B cell (primary cell): ENCODE results near the gene ZNF98.

ENCODE experiments used
- CTCF ChIP-seq: fragments of 200-600 bp; IDR thresholded peaks from one replicate; pipeline ENCODE4 v1.8.0; 2022; ENCODE audit warnings: antibody characterized with exemption, mild to moderate bottlenecking
- EZH2 ChIP-seq: IDR thresholded peaks from 2 replicates; pipeline ENCODE4 v1.6.1; 2012; ENCODE audit warnings: borderline replicate concordance, low read depth, mild to moderate bottlenecking, moderate library complexity, low read length; ENCODE audit not compliant: insufficient read depth, poor library complexity, severe bottlenecking

- TF ChIP-seq CTCF (no peak), EZH2 (no peak)
These were observed 6.1 kb upstream of the ZNF98 start for GRCh38 chr19:22427960-22428913.
